ENCODE results near the gene C12orf56.

The C12orf56 gene

DNA sequence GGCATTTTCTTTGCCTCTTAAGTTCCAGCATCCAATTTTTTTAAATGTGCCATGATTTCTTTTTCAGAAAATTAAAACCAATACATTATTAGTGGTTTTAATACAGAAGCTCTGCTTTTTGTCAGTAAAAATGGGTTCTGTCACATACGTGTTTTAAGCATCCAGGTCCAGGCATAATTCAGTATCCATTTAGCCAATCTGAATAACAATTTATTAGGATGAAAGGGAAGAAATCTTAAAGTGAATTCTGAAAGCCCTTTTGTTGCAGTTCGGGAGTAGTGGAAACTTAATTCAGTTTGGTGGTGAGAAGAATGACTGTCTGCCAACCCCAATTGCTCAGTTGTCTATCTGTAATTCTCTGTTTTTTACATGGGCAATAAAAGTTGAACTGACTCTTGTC lies 20.9 kb upstream of the C12orf56 start:
- Histone ChIP-seq H3K27me3 (ENCODE audit: insufficient read depth, low read length) (no peaks in the 10 kb centered on the region), H3K27ac (ENCODE audit: low read length) (no peak overlapping the region), H3K36me3 (ENCODE audit: insufficient read depth, low read depth, low read length) (peaks cover 74% of the 10 kb centered on the region), H3K4me3 (ENCODE audit: low read length) (no peak overlapping the region), H3K9me3 (ENCODE audit: insufficient read depth, low read depth, low read length) (no peaks in the 10 kb centered on the region), H3K4me1 (ENCODE audit: insufficient read depth, low read length) (peaks cover 3% of the 10 kb centered on the region; the same call in 1 of the 2 replicates), H3K9ac (ENCODE audit: low read depth, low read length) (no peak overlapping the region)

GRCh38 chr12:64407342-64408223 lies 17.0 kb upstream of the C12orf56 start:
- Histone ChIP-seq H3K4me1 (ENCODE audit: insufficient read depth, low read length) (peaks cover 9% of the 10 kb centered on the region; the same call in 1 of the 2 replicates), H3K4me3 (ENCODE audit: low read length) (0 out of 2 replicates have a peak overlapping the region, but pooled peaks have one; percentile 1), H3K27ac (ENCODE audit: low read length) (no peak overlapping the region), H3K36me3 (ENCODE audit: insufficient read depth, low read depth, low read length) (peaks cover 36% of the 10 kb centered on the region), H3K27me3 (ENCODE audit: insufficient read depth, low read length) (no peaks in the 10 kb centered on the region), H3K9ac (ENCODE audit: low read depth, low read length) (no peak overlapping the region), H3K9me3 (ENCODE audit: insufficient read depth, low read depth, low read length) (no peaks in the 10 kb centered on the region)

DNA sequence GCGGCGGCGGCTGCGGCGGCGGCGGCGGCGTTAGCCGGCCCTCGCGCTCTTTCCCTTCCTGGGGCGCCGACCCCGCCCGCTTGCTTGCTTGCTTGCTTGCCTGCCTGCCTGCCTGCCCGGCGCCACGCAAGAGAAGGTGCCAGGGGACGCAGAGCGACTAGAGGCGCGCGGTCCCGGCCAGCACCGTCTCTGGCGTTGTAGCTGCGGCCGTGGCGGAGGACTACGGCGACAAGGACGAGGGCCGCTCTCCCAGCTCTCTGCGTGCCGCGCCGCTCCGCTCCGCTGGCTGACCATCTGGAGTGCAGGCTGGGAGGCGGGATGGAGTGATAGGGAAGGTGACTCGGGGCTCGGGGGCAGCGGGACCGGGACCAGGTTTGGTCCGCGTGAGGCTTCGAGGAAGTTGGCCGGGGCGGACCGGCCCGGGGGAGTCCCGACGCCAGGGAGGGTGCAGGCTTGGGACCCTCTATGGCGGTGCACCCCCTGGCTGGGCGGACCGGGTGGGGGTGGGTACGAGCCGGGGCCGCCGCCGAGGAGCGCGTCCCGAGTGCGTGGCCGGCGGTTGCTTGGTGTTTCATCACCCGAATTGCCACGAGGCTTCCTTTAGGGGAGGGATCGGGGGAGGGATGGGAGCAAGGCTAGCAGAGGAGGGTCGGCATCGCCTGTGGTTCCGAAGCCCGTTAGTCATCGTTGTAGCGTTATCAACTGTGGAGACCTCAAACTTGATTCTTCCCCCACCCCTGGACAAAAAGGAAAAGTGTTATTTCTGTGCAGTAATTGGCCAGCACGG lies 14.1 kb upstream of the C12orf56 start:
- no peaks in the 10 kb centered on the region for H3K27me3 ChIP-seq (ENCODE audit: insufficient read depth, low read length)
- no peaks in the 10 kb centered on the region for H3K9me3 ChIP-seq (ENCODE audit: insufficient read depth, low read depth, low read length)
- peak overlapping the region; percentile 80 for H3K4me3 ChIP-seq (ENCODE audit: low read length)
- H3K36me3 ChIP-seq (ENCODE audit: insufficient read depth, low read depth, low read length): peaks cover 7% of the 10 kb centered on the region
- peaks cover 12% of the 10 kb centered on the region; the same call in 1 of the 2 replicates for H3K4me1 ChIP-seq (ENCODE audit: insufficient read depth, low read length)
- peak overlapping the region; percentile 89 for H3K9ac ChIP-seq (ENCODE audit: low read depth, low read length)
- H3K27ac ChIP-seq (ENCODE audit: low read length): peak overlapping the region; percentile 96

DNA sequence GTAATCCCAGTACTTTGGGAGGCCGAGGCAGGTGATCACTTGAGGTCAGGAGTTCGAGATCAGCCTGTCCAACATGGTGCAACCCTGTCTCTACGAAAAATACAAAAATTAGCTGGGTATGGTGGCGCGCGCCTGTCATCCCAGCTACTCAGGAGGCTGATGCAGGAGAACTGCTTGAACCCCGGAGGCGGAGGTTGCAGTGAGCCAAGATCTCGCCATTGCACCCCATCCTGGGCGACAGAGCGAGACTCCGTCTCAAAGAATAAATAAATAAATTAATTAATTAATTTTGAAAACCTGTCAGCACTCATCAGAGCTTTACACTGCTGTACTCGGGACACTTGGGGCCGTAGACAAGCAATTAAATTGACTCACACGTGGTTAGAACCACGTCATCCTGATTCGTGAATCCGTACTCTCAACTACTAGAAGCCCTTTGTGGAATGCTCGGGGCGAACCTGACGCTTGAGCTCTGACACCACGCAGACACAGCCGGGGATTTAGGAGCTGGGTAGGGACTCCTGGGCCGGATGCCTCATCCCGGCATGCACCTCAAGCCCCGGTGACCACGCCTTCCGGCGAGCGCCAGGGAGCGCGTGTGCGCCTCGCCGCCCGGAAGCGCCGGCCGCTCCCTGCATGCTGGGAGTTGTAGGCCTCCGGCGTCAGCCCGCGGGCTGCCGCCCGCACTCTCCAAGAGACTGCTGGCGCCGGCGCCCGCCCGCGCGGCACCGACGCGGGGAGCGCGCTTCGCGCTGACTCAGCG lies 13.3 kb upstream of the C12orf56 start, which contains the start of gene XPOT:
TSS of gene XPOT (plus strand) at position 686 of the 763 bp plus-strand sequence. CDS start 5,644 bp downstream, outside the sequence.
- no peaks in the 10 kb centered on the region for H3K27me3 ChIP-seq (ENCODE audit: insufficient read depth, low read length)
- peak within 1 kb of the TSS; percentile 96 for H3K27ac ChIP-seq (ENCODE audit: low read length)
- H3K9me3 ChIP-seq (ENCODE audit: insufficient read depth, low read depth, low read length): no peaks in the 10 kb centered on the region
- H3K4me1 ChIP-seq (ENCODE audit: insufficient read depth, low read length): peaks cover 15% of the 10 kb centered on the region; the same call in 1 of the 2 replicates
- H3K9ac ChIP-seq (ENCODE audit: low read depth, low read length): peak within 1 kb of the TSS; percentile 89
- H3K36me3 ChIP-seq (ENCODE audit: insufficient read depth, low read depth, low read length): peaks cover 6% of the 10 kb centered on the region; the same call in 1 of the 2 replicates
- peak within 1 kb of the TSS; percentile 80 for H3K4me3 ChIP-seq (ENCODE audit: low read length)

DNA sequence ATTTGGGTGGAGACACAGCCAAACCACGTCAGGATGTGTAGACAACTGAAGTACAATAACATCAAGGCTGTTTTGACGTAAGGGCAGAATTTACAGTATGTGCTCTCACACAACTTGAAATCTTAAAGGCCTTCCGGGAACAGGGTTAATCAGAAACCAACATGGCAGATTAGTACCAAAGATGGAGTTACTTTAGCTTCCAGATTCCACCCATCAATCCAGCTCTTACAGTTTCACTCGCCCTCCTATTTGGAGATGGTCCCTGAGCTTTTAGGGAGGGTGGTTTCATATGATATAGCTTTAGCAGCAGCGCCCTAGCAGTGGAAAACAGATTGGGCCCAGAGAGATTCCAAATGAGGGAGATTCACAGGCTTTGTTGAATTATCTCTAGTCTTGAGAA lies 11.6 kb upstream of the C12orf56 start:
- Histone ChIP-seq H3K36me3 (ENCODE audit: insufficient read depth, low read depth, low read length) (no peaks in the 10 kb centered on the region), H3K27me3 (ENCODE audit: insufficient read depth, low read length) (no peaks in the 10 kb centered on the region), H3K27ac (ENCODE audit: low read length) (no peak overlapping the region), H3K4me3 (ENCODE audit: low read length) (no peak overlapping the region), H3K9me3 (ENCODE audit: insufficient read depth, low read depth, low read length) (no peaks in the 10 kb centered on the region), H3K9ac (ENCODE audit: low read depth, low read length) (no peak overlapping the region), H3K4me1 (ENCODE audit: insufficient read depth, low read length) (peaks cover 11% of the 10 kb centered on the region; the same call in 1 of the 2 replicates)

- Histone ChIP-seq H3K4me1 (ENCODE audit: insufficient read depth, low read length) (peaks cover 11% of the 10 kb centered on the region; the same call in 1 of the 2 replicates), H3K27ac (ENCODE audit: low read length) (no peak overlapping the region), H3K9ac (ENCODE audit: low read depth, low read length) (peak overlapping the region; percentile 26; the same call in 1 of the 2 replicates), H3K27me3 (ENCODE audit: insufficient read depth, low read length) (no peaks in the 10 kb centered on the region), H3K4me3 (ENCODE audit: low read length) (peak overlapping the region; percentile 21; the same call in 1 of the 2 replicates), H3K36me3 (ENCODE audit: insufficient read depth, low read depth, low read length) (no peaks in the 10 kb centered on the region), H3K9me3 (ENCODE audit: insufficient read depth, low read depth, low read length) (no peaks in the 10 kb centered on the region)
Observed at GRCh38 chr12:64400041-64400440, 9.5 kb upstream of the C12orf56 start.

DNA sequence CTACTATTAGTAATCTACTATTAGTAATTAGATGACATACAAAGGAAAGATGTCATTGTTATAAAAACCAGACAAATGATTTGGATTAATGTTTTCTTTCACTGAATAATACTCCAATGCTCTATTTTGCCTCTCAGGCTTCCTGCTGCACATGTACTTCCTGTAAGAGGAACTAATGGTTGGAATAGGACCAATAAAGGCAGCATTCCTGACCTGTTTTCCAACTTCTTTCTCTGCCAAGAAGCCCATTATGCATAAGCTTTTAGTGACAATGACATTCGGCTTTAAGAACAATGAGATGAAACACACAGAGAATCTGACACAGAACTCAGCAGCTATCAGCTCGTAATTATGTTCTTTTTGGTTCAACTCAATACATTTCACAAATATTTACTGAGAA lies 5.2 kb upstream of the C12orf56 start:
- Histone ChIP-seq H3K36me3 (ENCODE audit: insufficient read depth, low read depth, low read length) (no peaks in the 10 kb centered on the region), H3K27me3 (ENCODE audit: insufficient read depth, low read length) (peaks cover 8% of the 10 kb centered on the region; the same call in 1 of the 2 replicates), H3K9ac (ENCODE audit: low read depth, low read length) (no peak overlapping the region), H3K27ac (ENCODE audit: low read length) (no peak overlapping the region), H3K4me3 (ENCODE audit: low read length) (no peak overlapping the region), H3K4me1 (ENCODE audit: insufficient read depth, low read length) (peaks cover 6% of the 10 kb centered on the region; the same call in 1 of the 2 replicates), H3K9me3 (ENCODE audit: insufficient read depth, low read depth, low read length) (no peaks in the 10 kb centered on the region)

DNA sequence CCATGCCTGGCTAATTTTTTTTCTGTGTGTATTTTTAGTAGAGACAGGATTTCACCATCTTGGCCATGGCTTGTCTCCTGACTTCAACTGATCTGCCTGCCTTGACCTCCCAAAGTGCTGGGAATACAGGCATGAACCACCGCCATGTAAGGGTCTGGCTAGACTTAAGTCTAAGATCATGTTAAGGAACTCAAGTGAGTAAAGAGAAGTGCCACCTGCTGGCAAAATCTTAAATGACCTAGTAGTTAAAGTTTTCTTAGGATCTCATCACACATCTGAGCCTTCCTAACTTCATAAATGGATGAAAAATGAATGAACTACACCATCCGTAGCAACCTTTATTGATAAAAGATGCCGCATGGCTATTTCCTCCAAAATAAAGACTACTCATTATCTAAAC lies 1.7 kb upstream of the C12orf56 start:
- no peak overlapping the region for H3K27ac ChIP-seq (ENCODE audit: low read length)
- H3K4me1 ChIP-seq (ENCODE audit: insufficient read depth, low read length): no peaks in the 10 kb centered on the region
- H3K9me3 ChIP-seq (ENCODE audit: insufficient read depth, low read depth, low read length): no peaks in the 10 kb centered on the region
- H3K27me3 ChIP-seq (ENCODE audit: insufficient read depth, low read length): peaks cover 18% of the 10 kb centered on the region; the same call in 1 of the 2 replicates
- no peaks in the 10 kb centered on the region for H3K36me3 ChIP-seq (ENCODE audit: insufficient read depth, low read depth, low read length)
- H3K9ac ChIP-seq (ENCODE audit: low read depth, low read length): no peak overlapping the region
- H3K4me3 ChIP-seq (ENCODE audit: low read length): no peak overlapping the region

- Histone ChIP-seq H3K4me3 (ENCODE audit: low read length) (no peak overlapping the region), H3K27ac (ENCODE audit: low read length) (no peak overlapping the region), H3K4me1 (ENCODE audit: insufficient read depth, low read length) (no peaks in the 10 kb centered on the region), H3K9ac (ENCODE audit: low read depth, low read length) (no peak overlapping the region), H3K27me3 (ENCODE audit: insufficient read depth, low read length) (peaks cover 18% of the 10 kb centered on the region; the same call in 1 of the 2 replicates), H3K36me3 (ENCODE audit: insufficient read depth, low read depth, low read length) (no peaks in the 10 kb centered on the region), H3K9me3 (ENCODE audit: insufficient read depth, low read depth, low read length) (no peaks in the 10 kb centered on the region)
Observed at GRCh38 chr12:64389154-64389553, 1.4 kb downstream of the C12orf56 start.

- Histone ChIP-seq H3K9me3 (ENCODE audit: insufficient read depth, low read depth, low read length) (no peaks in the 10 kb centered on the region), H3K36me3 (ENCODE audit: insufficient read depth, low read depth, low read length) (no peaks in the 10 kb centered on the region), H3K4me1 (ENCODE audit: insufficient read depth, low read length) (no peaks in the 10 kb centered on the region), H3K9ac (ENCODE audit: low read depth, low read length) (no peak overlapping the region), H3K27ac (ENCODE audit: low read length) (no peak overlapping the region), H3K27me3 (ENCODE audit: insufficient read depth, low read length) (peaks cover 18% of the 10 kb centered on the region; the same call in 1 of the 2 replicates), H3K4me3 (ENCODE audit: low read length) (no peak overlapping the region)
Observed at GRCh38 chr12:64387197-64387816, 3.3 kb downstream of the C12orf56 start.
